A204.1 (cell line): ENCODE measurements around the gene RAB24.
"Not testable (repeated sequence)": the region's sequence is repeated elsewhere in the genome, so short reads cannot be mapped to it uniquely, and the experiment has no call there.

Source experiments
- FAIRE-seq: peaks from 2 replicates; lab custom pipeline; 2012; peaks lifted over from hg19 to GRCh38; lab: Jason Lieb, UNC

RAB24 gene

DNA sequence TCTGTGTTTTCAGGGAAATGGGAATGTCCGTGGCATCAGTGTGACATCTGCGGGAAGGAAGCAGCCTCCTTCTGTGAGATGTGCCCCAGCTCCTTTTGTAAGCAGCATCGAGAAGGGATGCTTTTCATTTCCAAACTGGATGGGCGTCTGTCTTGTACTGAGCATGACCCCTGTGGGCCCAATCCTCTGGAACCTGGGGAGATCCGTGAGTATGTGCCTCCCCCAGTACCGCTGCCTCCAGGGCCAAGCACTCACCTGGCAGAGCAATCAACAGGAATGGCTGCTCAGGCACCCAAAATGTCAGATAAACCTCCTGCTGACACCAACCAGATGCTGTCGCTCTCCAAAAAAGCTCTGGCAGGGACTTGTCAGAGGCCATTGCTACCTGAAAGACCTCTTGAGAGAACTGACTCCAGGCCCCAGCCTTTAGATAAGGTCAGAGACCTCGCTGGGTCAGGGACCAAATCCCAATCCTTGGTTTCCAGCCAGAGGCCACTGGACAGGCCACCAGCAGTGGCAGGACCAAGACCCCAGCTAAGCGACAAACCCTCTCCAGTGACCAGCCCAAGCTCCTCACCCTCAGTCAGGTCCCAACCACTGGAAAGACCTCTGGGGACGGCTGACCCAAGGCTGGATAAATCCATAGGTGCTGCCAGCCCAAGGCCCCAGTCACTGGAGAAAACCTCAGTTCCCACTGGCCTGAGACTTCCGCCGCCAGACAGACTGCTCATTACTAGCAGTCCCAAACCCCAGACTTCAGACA lies 9.5 kb downstream of the RAB24 start:
- no peak for FAIRE-seq

DNA sequence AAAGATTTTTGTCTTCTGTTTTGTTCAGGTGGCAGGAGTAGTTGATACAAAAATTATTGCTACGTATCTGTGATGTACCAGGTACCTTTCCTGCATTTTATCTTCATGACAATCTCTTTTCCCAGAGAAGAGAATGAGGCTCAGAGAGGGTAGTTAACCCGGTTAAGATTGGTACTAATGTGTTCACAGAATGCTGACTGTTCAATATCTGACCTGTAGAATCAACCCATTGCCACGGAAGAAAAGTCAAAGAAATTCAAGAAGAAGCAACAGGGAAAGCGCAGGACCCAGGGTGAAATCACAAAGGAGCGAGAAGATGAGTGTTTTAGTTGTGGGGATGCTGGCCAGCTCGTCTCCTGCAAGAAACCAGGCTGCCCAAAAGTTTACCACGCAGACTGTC lies 11.8 kb downstream of the RAB24 start:
- no peak for FAIRE-seq

DNA sequence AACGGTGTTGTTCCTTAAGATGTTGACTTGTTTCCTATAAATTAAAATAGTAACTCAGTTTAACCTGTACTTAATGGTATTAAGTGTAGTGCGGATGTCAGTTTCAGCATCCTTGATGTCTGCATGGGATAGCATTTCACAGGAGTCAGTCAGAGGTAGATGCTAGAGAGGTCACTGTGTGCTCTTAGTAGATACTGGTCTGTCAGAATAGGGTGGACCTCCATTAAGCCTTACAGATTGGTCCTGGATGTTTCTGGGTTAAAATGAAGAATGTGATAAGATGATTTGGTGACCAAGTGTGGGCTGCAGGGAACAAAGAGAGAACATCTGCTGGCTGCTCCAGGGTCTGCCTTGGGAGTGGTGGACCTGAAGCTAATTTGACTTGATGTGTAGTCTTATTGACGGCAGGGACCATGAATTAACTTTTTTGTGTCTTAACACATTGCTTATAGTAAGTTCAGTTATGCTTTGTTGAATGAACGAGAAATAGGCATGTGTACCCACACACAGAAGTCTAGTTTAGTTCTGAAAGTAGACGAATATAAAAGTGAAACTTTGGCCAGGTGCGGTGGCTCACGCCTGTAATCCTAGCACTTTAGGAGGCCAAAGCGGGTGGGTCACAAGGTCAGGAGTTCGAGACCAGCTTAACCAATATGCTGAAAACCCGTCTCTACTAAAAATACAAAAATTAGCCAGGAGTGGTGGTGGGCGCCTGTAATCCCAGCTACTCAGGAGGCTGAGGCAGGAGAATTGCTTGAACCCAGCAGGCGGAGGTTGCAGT lies 12.5 kb downstream of the RAB24 start:
- FAIRE-seq: no peak

DNA sequence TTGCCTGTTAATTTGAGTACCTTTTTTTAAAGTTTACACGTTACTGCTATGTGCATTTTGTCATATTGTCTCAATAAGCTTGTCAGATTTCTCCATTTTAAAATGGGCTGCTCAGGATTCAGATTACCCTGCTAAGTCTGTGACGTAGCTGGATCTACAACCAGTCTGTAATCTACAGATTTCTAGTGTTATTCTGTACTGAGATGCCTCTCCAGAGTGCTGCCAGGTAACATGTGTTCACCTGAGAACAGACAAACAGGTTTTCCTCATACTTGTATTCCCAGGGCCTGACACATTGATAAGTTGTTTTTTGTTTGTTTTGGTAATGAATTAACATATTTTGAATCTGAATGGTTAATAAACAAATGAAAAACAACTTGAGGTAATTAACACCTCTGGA lies 15.3 kb downstream of the RAB24 start:
- no peak for FAIRE-seq

DNA sequence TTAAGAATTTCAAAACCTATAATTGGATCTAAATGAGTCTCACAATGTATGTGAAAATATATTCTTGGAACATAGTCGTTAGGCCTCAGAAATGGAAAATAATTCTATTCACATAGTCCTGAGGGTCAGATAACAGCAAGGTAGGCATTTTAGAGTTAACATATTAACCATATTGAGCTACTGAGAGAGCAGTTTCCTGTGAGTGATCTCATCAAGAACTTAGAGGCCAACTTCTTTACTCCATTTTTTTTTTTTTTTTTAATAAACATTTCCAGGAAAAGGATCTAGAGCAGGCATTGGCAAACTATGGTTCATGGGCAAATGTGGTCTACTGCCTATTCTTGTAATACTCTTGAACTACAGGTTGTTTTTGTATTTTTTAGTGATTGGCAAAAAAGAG lies 26.6 kb downstream of the RAB24 start:
- FAIRE-seq: no peak

DNA sequence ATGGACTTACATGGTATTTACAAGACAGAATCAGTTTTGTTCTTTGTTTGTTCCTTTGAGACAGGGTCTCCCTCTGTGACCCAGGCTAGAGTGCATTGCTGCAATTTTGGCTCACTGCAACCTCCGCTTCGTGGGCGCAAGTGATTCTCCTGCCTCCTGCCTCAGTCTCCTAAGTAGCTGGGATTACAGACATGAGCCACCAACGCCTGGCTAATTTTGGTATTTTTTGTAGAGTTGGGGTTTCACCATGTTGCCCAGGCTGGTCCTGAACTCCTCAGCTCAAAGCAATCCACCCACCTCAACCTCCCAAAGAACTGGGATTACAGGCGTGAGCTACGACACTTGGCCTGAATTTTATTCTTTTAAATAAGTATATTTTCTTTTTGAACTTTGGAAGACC lies 27.6 kb downstream of the RAB24 start:
- no peak for FAIRE-seq

DNA sequence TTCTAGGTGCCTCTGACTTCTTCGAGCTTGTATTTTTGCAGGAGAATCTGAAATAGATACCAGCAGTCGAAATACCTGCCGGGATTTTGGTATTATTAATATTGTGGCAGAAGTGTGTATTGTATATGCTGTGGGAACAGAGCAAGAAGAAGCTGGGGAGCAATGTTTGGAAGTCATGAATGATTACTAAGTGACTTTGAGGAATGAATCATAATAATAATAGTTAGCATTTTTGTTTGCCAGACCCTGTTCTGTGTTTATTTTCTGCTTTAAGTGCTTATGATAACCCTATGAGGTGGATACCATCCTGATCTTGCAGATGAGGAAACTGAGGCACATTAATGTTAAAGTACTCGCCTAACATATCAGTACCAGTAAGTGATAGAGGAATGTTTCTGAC lies 32.4 kb downstream of the RAB24 start:
- FAIRE-seq: no peak

DNA sequence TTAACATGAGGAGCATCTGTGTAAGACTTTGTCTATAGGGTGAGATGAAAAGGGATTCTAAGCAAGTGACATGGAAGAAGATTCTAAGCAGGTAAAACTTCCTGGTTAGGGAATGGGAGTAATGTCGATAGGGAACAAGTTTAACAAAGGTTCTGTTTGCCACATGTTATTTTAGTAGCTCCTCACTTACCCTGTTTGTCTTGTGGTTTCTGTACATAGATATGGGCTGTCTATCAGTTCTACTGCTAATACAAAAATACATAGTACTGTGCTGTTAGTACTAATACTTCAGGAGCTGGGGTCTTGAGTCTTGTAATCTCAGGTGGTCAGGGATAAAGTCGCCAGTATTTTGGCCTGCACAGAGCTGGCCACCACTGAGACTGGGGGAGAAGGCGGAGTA lies 32.9 kb downstream of the RAB24 start:
- FAIRE-seq: no peak

DNA sequence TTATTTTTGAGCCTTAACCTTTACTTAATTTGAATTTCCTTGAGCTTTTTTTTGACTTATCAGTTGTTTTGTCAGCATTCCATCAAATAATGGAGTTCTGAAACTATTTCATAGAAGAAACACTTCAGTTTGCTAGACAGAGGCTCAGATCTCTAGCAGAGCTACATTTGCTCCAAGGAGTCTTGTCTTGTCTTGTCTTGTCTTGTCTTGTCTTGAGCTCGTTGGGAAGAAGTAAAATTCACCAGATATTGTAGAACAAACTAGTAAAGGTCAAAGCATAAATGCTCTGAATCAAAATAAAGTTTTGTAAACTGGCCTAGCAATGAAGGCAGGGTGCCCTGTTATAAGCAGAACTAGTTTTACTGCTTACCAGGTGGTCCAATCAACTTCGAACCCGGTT lies 33.5 kb downstream of the RAB24 start:
- FAIRE-seq: no peak

DNA sequence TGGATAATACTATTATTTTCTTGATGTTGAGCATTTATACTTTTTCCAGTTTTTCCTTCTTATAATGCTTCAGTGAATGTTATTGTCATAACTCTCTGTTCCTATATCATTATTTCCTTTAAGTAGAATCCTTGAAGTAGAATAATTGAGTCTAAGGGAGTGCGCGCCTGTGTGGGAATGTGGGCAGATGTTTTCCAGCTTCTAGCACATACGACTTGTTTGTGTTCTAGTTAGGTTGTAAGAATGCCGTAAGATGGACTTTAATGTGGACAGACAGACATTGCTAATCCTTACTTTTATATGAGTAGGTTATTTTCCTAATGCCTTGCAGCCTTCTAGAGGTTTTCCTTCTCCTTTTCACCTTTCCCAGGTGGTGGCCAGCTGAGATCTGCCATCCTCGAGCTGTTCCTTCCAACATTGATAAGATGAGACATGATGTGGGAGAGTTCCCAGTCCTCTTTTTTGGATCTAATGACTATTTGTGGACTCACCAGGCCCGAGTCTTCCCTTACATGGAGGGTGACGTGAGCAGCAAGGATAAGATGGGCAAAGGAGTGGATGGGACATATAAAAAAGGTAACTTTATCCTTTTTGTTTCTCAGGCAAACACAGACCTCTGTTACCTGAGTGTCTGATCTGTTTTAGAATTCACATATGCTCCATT lies 34.2 kb downstream of the RAB24 start:
- FAIRE-seq: no peak

DNA sequence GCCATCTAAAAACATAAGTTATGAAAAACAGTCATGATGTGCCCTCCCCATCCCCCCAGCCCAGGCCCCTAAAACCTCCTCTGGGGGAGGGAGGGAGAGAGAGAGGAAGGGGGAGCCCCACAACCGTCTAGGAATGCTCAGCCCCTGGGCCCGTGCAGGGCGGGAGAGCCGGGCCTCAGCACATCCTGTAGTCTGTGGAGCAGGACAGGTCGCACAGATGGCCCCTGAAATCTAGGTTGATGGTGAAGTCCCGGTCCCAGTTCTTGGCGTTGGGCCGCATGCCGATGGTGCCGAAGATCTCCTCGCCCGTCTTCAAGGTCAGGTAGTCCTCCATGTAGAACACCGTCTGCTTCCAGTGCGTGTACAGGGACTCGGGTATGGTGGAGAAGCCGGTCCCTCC lies 38.1 kb downstream of the RAB24 start:
- no peak for FAIRE-seq

DNA sequence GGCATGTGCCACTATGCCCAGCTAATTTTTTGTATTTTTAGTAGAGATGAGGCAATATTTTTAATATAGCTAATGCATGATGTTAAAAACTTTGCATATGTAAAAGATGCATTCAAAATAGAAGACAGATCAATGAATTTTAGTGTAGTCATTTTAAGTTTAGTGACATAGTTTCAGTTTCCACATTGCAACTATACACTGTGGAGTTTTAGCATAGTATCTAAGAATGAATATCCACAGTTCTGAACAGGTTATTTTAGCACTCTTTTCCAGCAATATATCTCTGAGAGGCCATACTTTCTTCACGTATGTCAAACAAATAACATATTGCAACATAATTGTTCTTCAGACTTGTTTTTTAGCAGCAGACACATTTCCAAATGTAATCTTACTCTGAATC lies 39.3 kb downstream of the RAB24 start:
- no peak for FAIRE-seq

DNA sequence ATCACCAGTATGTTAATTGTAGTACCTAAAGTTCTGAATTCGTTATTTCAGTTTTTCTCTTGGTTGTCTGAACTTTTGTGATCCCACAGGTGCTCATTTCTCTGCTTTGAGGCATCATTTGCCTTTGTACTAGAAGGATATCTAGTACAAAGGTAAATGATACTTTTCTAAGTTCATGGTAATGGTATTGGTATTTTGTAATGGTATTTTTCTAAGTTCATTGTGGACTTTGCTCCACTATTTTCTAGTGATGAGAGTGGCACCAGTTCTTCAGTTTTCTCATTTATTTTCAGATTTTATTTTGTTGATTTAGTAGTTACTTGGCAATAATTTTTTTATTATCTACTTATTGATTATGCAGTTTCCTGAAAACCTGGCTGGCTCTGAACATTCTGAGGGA lies 42.0 kb downstream of the RAB24 start:
- FAIRE-seq: no peak

DNA sequence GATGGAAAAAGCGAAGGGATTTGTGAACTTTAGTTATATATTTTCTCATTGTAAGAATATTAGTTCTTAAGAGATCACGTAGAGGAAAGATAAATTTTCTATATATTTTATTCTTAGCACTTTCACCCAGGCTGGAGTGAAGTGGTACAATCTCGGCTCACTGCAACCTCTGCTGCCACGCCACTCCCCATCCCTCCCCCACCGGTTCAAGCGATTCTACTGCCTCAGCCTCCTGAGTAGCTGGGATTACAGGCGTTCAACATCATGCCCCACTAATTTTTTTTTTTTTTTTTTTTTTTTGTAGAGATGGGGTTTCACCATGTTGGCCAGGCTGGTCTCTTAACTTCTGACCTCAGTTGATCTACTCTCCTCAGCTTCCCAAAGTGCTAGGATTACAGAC lies 42.6 kb downstream of the RAB24 start:
- FAIRE-seq: no peak

DNA sequence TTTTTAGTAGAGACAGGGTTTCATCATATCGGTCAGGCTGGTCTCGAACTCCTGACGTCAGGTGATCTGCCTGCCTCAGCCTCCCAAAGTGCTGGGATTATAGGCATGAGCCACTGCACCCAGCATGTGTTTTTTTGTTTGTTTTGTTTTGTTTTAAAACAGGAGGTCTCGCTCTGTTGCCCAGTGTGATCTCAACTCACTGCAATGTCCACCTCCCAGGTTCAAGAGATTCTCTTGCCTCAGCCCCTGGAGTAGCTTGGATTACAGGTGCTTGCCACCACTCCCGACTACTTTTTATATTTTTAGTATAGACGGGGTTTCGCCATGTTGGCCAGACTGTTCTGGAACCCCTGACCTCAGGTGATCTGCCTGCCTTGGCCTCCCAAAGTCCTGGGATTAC lies 44.8 kb downstream of the RAB24 start:
- FAIRE-seq: not testable (repeated sequence)

DNA sequence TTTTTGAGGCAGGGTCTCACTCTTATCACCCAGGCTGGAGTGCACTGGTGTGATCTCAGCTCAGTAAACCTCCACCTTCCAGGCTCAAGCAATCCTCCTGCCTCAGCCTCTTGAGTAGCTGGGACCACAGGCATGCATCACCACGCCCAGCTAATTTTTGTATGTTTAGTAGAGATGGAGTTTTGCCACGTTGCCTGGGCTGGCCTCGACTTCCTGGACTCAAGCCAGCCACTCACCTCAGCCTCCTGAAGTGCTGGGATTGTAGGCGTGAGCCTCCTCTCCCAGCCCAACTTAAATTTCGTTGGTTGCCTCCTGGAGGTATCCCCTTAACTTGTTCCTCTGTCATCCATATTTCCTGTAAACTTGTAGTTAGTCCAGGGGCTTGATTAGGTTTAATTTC lies 47.2 kb downstream of the RAB24 start:
- no peak for FAIRE-seq

DNA sequence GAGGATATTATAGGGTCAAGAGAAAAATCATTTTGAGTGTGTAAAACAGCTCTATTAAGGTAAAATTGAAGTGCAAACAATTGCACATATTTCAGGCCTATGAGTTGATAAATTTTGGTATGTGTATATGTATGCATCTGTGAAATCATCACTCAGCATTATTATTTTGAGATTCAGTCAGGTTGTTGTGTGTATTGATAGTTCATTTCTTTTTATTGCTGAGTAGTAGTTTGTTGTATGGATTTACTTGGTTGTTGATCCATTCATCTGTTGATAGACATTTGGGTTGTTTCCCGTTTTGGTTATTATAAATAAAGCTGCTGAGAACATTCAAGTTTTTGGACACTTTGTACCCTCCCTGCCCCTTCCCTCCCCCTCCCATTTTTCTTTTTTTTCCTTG lies 50.3 kb downstream of the RAB24 start:
- FAIRE-seq: no peak
